Duodenal mucosa (tissue), 2 donors: Measurements from ENCODE around the gene MAPK14.
"Not testable (repeated sequence)": the region's sequence is repeated elsewhere in the genome, so short reads cannot be mapped to it uniquely, and the experiment has no call there.

Experiments used
- H3K27ac ChIP-seq: one replicate; pipeline ENCODE4 v1.7.0; 2013; ENCODE audit warnings: low read depth, low read length
- H3K27me3 ChIP-seq, 2 donors: one replicate each; pipeline ENCODE4 v1.7.0; 2013; ENCODE audit warnings: low read length in 2 of 2, control low read depth in 1 of 2; ENCODE audit not compliant: insufficient read depth in 2 of 2, control insufficient read depth in 1 of 2
- H3K36me3 ChIP-seq, 2 donors: one replicate each; pipeline ENCODE4 v1.7.0; 2013; ENCODE audit warnings: low read length in 2 of 2, control low read depth in 1 of 2; ENCODE audit not compliant: insufficient read depth in 2 of 2, control insufficient read depth in 1 of 2
- H3K4me1 ChIP-seq, 2 donors: one replicate each; pipeline ENCODE4 v1.7.0; 2013; ENCODE audit warnings: low read length in 2 of 2, control low read depth in 1 of 2; ENCODE audit not compliant: insufficient read depth in 2 of 2, control insufficient read depth in 1 of 2
- H3K4me3 ChIP-seq, 2 donors: one replicate each; pipeline ENCODE4 v1.7.0; 2013; ENCODE audit warnings: low read length in 2 of 2, low read depth in 1 of 2
- H3K9ac ChIP-seq, 2 donors: one replicate each; pipeline ENCODE4 v1.7.0; 2013; ENCODE audit warnings: low read length in 2 of 2, low read depth in 1 of 2
- H3K9me3 ChIP-seq, 2 donors: one replicate each; pipeline ENCODE4 v1.7.0; 2013; ENCODE audit warnings: low read length in 2 of 2, control low read depth in 1 of 2; ENCODE audit not compliant: control insufficient read depth in 1 of 2

MAPK14 gene

DNA sequence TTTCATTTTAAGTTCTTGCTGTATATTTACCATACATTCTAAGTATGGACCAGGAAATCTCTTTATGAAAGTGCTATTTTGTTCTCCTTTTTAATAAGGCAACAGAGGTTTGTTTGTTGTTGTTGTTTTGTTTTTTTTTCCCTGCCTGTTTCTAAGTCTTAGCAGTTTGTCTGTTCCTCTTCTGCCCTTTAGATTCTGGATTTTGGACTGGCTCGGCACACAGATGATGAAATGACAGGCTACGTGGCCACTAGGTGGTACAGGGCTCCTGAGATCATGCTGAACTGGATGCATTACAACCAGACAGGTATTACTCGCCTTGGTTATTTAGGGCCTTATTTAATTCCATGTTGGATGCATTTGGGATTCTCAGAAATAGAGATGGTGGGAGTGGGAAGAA lies 48.0 kb downstream of the MAPK14 start:
- H3K36me3 ChIP-seq: peaks cover 11 to 35% of the 10 kb centered on the region in 2 donors
- no peak overlapping the region for H3K9ac ChIP-seq
- H3K27ac ChIP-seq: no peak overlapping the region
- no peaks in the 10 kb centered on the region for H3K27me3 ChIP-seq
- H3K4me1 ChIP-seq: peaks cover 0 to 4% of the 10 kb centered on the region in 2 donors
- H3K9me3 ChIP-seq: no peaks in the 10 kb centered on the region
- H3K4me3 ChIP-seq: no peak overlapping the region

DNA sequence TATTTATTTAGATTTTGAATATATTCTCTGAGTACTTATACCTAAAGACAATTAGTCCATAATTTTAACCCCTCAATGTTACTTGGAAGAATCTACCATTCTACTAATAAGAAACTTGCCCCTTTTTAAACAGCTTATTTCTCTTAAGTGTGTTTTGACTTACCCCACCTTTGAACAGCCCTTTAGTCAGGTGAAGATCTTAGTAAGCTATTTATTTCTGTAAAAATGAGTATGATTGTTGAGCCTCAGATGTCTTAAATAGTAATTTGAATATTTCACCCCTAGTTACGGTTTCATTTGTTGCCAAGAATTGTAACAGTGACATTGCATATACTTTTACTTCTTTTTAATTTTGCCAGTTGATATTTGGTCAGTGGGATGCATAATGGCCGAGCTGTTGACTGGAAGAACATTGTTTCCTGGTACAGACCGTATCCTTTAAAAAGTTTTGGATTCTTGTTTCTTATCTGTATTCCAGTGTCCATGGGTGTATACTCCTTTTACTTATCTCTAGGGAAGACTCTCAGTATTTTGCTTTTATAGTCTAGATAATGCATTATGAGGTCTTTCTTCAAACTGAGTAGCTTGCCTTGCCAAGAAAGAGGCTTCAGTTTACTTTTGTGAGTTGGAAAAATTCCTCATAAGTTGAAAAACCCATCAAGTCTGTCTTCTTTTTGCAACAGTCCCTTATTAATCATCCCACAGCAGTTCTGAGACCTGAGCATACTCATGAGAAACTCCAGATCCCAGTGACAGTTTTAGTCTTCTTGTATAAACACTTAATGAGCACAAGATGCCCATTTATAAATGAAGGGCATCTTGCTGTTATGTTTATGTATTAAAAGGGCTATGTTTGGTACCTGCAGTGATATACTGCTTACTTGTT lies 48.8 kb downstream of the MAPK14 start:
- H3K27ac ChIP-seq: no peak overlapping the region
- no peaks in the 10 kb centered on the region for H3K9me3 ChIP-seq
- H3K36me3 ChIP-seq: peaks cover 17 to 40% of the 10 kb centered on the region in 2 donors
- no peak overlapping the region for H3K4me3 ChIP-seq
- no peaks in the 10 kb centered on the region for H3K27me3 ChIP-seq
- peaks cover 0 to 1% of the 10 kb centered on the region in 2 donors for H3K4me1 ChIP-seq
- no peak overlapping the region for H3K9ac ChIP-seq

DNA sequence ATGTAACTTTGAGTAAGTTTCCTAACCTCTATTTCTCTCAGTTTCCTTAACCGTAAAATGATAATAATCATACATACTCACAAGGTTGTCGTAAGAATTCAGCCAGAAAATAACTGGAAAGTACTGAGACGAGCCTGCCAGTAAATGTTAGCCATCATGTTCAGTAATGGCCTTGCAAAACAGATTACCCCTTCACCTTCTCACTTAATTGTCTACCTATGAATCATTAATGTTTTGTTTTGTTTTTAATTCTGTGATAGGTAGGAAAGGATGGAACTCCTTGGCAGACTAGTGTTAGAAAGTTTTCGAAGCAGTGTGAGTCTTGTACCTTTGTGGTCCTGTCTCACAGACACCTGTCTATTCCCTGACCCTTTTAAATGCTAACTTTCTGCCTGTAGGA lies 50.6 kb downstream of the MAPK14 start:
- Histone ChIP-seq H3K27ac (no peak overlapping the region), H3K9ac (no peak overlapping the region), H3K36me3 (peaks cover 30 to 52% of the 10 kb centered on the region in 2 donors), H3K4me3 (no peak overlapping the region), H3K27me3 (no peaks in the 10 kb centered on the region), H3K4me1 (no peaks in the 10 kb centered on the region), H3K9me3 (no peaks in the 10 kb centered on the region)

DNA sequence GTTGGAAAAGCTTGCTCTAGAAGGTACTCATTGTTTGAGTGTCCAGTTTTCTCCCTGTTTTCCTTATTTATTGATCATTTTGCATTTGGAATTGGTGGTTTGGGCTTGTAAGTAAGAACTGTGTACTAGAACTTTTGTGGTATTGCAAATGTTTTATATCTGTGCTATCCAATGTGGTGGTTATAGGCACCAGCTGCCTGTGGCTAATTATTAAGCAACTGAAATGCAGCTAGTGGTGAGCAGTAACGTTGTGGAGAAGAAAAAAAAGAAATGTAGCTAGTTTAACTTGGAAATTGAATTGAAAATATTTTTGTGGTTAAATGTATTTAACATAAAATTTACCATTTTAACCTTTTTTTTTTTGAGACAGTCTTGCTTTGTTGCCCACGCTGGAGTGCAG lies 52.0 kb downstream of the MAPK14 start:
- no peak overlapping the region for H3K9ac ChIP-seq
- no peaks in the 10 kb centered on the region for H3K27me3 ChIP-seq
- H3K4me1 ChIP-seq: no peaks in the 10 kb centered on the region
- H3K4me3 ChIP-seq: no peak overlapping the region
- no peak overlapping the region for H3K27ac ChIP-seq
- H3K36me3 ChIP-seq: peaks cover 34 to 67% of the 10 kb centered on the region in 2 donors
- H3K9me3 ChIP-seq: no peaks in the 10 kb centered on the region

DNA sequence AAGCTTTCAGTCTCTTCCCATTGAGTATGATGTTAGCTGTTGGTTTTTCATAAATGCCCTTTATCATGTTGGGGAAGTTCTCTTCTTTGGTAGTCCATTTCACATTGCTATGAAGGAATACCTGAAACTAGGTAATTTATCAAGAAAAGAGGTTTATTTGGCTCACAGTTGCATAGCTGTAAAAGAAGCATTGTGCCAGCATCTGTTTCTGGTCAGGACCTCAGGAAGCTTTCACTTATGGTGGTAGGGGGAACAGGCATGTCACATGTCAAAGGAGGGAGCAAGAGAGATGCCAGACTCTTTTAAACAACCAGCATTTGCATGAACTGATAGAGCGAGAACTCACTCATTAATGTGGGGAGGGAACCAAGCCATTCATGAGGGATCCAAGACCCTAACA lies 54.7 kb downstream of the MAPK14 start:
- no peak overlapping the region for H3K27ac ChIP-seq
- H3K9me3 ChIP-seq: no peaks in the 10 kb centered on the region
- H3K9ac ChIP-seq: no peak overlapping the region
- peaks cover 34 to 64% of the 10 kb centered on the region in 2 donors for H3K36me3 ChIP-seq
- no peaks in the 10 kb centered on the region for H3K27me3 ChIP-seq
- H3K4me3 ChIP-seq: no peak overlapping the region
- H3K4me1 ChIP-seq: no peaks in the 10 kb centered on the region

DNA sequence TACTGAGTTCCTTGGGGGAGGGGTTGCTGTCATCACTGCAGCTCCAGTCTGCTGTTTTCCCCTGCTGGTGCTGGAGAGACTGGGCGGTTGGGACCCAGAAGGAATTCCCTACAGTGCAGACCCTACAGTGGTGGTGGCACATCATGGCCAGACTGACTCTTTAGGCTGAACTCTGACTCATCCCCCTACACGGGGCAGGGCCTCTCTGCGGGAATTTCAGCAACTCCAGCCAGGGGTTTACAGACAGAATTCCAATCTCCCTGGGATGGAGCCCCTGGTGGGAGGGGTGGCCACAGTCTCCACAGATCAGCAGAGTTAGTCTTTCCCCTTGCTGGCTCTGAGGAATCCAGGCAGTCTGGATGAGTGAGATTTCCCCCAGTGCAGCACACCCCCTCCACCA lies 55.8 kb downstream of the MAPK14 start:
- H3K4me3 ChIP-seq: no peak overlapping the region
- no peaks in the 10 kb centered on the region for H3K4me1 ChIP-seq
- no peaks in the 10 kb centered on the region for H3K27me3 ChIP-seq
- no peak overlapping the region for H3K9ac ChIP-seq
- H3K9me3 ChIP-seq: no peaks in the 10 kb centered on the region
- H3K27ac ChIP-seq: no peak overlapping the region
- H3K36me3 ChIP-seq: peaks cover 34 to 57% of the 10 kb centered on the region in 2 donors

DNA sequence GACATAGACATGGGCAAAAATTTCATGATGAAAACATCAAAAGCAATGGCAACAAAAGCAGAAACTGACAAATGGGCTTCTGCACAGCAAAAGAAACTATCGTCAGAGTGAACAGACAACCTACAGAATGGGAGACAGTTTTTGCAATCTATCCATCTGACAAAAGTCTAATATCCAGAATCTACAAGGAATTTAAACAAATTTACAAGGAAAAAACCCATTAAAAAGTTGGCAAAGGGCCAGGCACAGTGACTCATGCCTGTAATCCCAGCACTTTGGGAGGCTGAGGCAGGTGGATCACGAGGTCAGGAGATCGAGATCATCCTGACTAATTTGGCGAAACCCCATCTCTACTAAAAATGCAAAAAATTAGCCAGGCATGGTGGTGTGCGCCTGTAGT lies 60.6 kb downstream of the MAPK14 start:
- H3K4me3 ChIP-seq, H3K4me1 ChIP-seq, H3K9ac ChIP-seq, H3K9me3 ChIP-seq, H3K27ac ChIP-seq, H3K27me3 ChIP-seq: not testable (repeated sequence)
- H3K36me3 ChIP-seq: peaks cover 8 to 38% of the 10 kb centered on the region in 2 donors

DNA sequence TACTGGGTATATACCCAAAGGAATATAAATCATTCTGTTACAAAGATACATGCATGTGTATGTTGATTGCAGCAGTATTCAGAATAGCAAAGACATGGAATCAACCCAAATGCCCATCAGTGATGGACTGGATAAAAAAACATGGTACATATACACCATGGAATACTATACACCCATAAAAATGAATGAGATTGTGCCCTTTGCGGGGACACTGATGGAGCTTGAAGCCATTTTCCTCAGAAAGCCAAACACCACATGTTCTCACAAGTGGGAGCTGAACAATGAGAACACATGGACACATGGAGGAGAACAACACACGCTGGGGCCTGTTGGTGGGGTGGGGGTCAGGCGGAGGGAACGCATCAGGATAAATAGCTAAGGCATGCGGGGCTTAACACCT lies 61.4 kb downstream of the MAPK14 start:
- no peak overlapping the region for H3K9ac ChIP-seq
- H3K9me3 ChIP-seq: no peaks in the 10 kb centered on the region
- peaks cover 0 to 29% of the 10 kb centered on the region in 2 donors for H3K36me3 ChIP-seq
- H3K4me1 ChIP-seq: no peaks in the 10 kb centered on the region
- H3K4me3 ChIP-seq: no peak overlapping the region
- H3K27me3 ChIP-seq: no peaks in the 10 kb centered on the region
- H3K27ac ChIP-seq: no peak overlapping the region

DNA sequence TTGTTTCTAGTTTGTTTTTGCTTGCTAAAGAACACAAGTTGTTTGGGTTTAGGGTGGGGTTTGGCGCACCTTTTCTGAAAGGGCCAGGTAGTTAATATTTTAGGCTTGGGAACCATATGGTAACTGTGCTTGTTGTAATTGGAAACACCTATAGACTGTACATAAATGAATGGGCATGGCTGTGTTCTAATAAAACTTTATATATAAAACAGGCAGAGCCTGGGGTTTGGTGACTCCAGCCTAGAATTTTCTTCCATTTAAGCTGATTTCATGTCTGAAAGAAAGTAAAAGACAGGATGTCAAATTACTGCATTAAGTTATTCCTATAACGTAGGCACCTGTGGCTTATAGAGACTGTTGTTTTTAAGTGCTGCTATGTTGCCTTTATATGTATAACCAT lies 66.6 kb downstream of the MAPK14 start:
- H3K4me1 ChIP-seq: peaks cover 13 to 29% of the 10 kb centered on the region in 2 donors
- no peak overlapping the region for H3K4me3 ChIP-seq
- no peaks in the 10 kb centered on the region for H3K27me3 ChIP-seq
- H3K9ac ChIP-seq: peak overlapping the region in 1 of 2 donors; percentile 31
- peaks cover 0 to 19% of the 10 kb centered on the region in 2 donors for H3K36me3 ChIP-seq
- H3K9me3 ChIP-seq: no peaks in the 10 kb centered on the region
- H3K27ac ChIP-seq: no peak overlapping the region

DNA sequence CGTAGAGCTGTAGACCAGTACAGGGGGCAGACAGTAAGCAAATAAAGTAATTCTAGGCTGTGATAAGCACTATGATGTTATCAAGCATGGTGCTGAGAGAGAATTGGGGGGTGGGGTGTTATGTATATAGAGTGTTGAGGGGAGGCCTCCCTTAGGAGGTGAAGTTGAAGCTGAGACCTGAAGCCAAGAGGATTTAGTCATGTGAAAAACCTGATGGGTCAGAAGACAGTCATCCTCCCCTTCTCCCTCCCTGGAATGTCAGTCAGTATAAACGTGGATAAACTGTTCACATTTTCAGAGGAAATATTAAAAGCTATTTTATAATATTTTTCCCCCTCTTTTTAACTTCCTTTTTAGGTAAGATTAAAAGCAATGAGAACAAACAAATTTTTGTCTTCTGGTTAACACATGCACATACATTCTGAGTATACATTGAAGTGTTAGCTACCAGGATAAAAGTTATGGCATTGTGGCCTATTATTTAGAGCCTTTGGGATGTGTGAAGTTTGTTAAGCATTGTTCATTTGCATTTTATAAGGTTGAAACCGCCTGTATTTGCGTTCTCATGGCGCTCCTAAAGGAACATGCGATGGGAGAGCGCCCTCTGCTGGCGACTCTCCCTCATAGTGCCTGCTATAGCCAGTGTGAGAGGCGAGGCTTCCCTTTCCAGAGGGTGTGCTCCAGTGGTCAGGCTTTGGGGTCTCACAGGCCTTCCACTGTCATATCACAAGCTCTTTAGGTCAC lies 67.3 kb downstream of the MAPK14 start:
- Histone ChIP-seq H3K4me3 (peak overlapping the region in 1 of 2 donors; percentile 16), H3K27ac (peak overlapping the region; percentile 16), H3K36me3 (peaks cover 0 to 19% of the 10 kb centered on the region in 2 donors), H3K27me3 (no peaks in the 10 kb centered on the region), H3K4me1 (peaks cover 13 to 29% of the 10 kb centered on the region in 2 donors), H3K9me3 (no peaks in the 10 kb centered on the region), H3K9ac (peak overlapping the region; percentile 31 to 53)
